ENCODE results near the gene DLG2.

DLG2 gene

GRCh38 chr11:84091212-84091986 lies 1535.7 kb downstream of the DLG2 start:
- no peak for DNase-seq (ENCODE audit: low read depth)

GRCh38 chr11:84089072-84090057 lies 1537.8 kb downstream of the DLG2 start:
- no peak for DNase-seq (ENCODE audit: low read depth)

- DNase-seq (ENCODE audit: low read depth) = no peak
These were observed 1555.3 kb downstream of the DLG2 start for GRCh38 chr11:84071851-84072250.

GRCh38 chr11:84069048-84069447 lies 1558.1 kb downstream of the DLG2 start:
- no peak for DNase-seq (ENCODE audit: low read depth)

- DNase-seq (ENCODE audit: low read depth) = no peak
These were observed 1565.4 kb downstream of the DLG2 start for GRCh38 chr11:84061726-84062125.

GRCh38 chr11:84056653-84057376 lies 1570.3 kb downstream of the DLG2 start:
- DNase-seq (ENCODE audit: low read depth) = no peak

GRCh38 chr11:84045146-84045545 lies 1582.0 kb downstream of the DLG2 start:
- DNase-seq (ENCODE audit: low read depth) = no peak

- no peak for DNase-seq (ENCODE audit: low read depth)
These were observed 1582.4 kb downstream of the DLG2 start for GRCh38 chr11:84044706-84045105.

- DNase-seq (ENCODE audit: low read depth) = no peak
These were observed 1590.4 kb downstream of the DLG2 start for GRCh38 chr11:84036664-84037194.

- no peak for DNase-seq (ENCODE audit: low read depth)
These were observed 1591.5 kb downstream of the DLG2 start for GRCh38 chr11:84035645-84036044.

GRCh38 chr11:84034484-84034883 lies 1592.7 kb downstream of the DLG2 start:
- no peak for DNase-seq (ENCODE audit: low read depth)

- DNase-seq (ENCODE audit: low read depth) = no peak
These were observed 1602.9 kb downstream of the DLG2 start for GRCh38 chr11:84024266-84024665.

- no peak for DNase-seq (ENCODE audit: low read depth)
These were observed 1604.4 kb downstream of the DLG2 start for GRCh38 chr11:84022695-84023094.

- DNase-seq (ENCODE audit: low read depth) = no peak
These were observed 1604.9 kb downstream of the DLG2 start for GRCh38 chr11:84022201-84022600.

- no peak for DNase-seq (ENCODE audit: low read depth)
These were observed 1605.9 kb downstream of the DLG2 start for GRCh38 chr11:84021291-84021690.

- no peak for DNase-seq (ENCODE audit: low read depth)
These were observed 1607.5 kb downstream of the DLG2 start for GRCh38 chr11:84019571-84020194.

GRCh38 chr11:84014539-84014938 lies 1612.6 kb downstream of the DLG2 start:
- DNase-seq (ENCODE audit: low read depth) = no peak

GRCh38 chr11:84012171-84012826 lies 1614.8 kb downstream of the DLG2 start:
- DNase-seq (ENCODE audit: low read depth) = no peak

- no peak for DNase-seq (ENCODE audit: low read depth)
These were observed 1624.0 kb downstream of the DLG2 start for GRCh38 chr11:84003181-84003580.

- DNase-seq (ENCODE audit: low read depth) = no peak
These were observed 1628.2 kb downstream of the DLG2 start for GRCh38 chr11:83998921-83999320.

GRCh38 chr11:83990160-83990733 lies 1636.9 kb downstream of the DLG2 start:
- DNase-seq (ENCODE audit: low read depth) = no peak
